Neural cell (in vitro differentiated cells): ENCODE measurements around the gene BST1. TPM values are rescaled to one million over a fixed set of nuclear protein-coding genes. Genes with fewer than 3 reads are reported as not detected.

Experiments
- H2AFZ ChIP-seq: fragments of 200-600, 300-800 bp; sonication (generic), shearing (Covaris generic); 2 replicates; pipeline ENCODE4 v1.6.0; 2014; ENCODE audit warnings: low read depth, mild to moderate bottlenecking, antibody characterized with exemption, low read length, moderate library complexity
- H3F3A ChIP-seq: fragments of 200-600 bp; shearing (Covaris generic); 2 replicates; pipeline ENCODE4 v1.6.1; 2016; ENCODE audit warnings: mild to moderate bottlenecking, moderate library complexity, mixed read lengths, antibody characterized with exemption, low read length; ENCODE audit not compliant: insufficient read depth, poor library complexity, severe bottlenecking
- H3K27ac ChIP-seq: fragments of 200-600, 300-800 bp; sonication (generic), shearing (Covaris generic); 2 replicates; pipeline ENCODE4 v1.5.1; 2014; ENCODE audit warnings: mild to moderate bottlenecking, low read length, moderate library complexity
- H3K27me3 ChIP-seq: fragments of 300-800, 200-600 bp; sonication (generic), shearing (Covaris generic); 2 replicates; pipeline ENCODE4 v1.6.0; 2014; ENCODE audit warnings: mild to moderate bottlenecking, low read depth, low read length, moderate library complexity; ENCODE audit not compliant: insufficient read depth
- H3K36me3 ChIP-seq: fragments of 300-800, 200-600 bp; sonication (generic), shearing (Covaris generic); 2 replicates; pipeline ENCODE4 v1.5.1; 2014; ENCODE audit warnings: mild to moderate bottlenecking, antibody characterized with exemption, low read length, moderate library complexity; ENCODE audit not compliant: insufficient read depth
- H3K4me2 ChIP-seq: fragments of 300-800, 200-600 bp; sonication (generic), shearing (Covaris generic); 2 replicates; pipeline ENCODE4 v1.6.0; 2014; ENCODE audit warnings: mild to moderate bottlenecking, low read length
- H3K4me3 ChIP-seq: fragments of 300-800, 200-600 bp; sonication (generic), shearing (Covaris generic); 2 replicates; pipeline ENCODE4 v1.5.1; 2014; ENCODE audit warnings: mild to moderate bottlenecking, low read length, moderate library complexity
- H3K79me2 ChIP-seq: fragments of 200-600 bp; shearing (Covaris generic); replicated peaks from 2 replicates; pipeline ENCODE4 v1.6.0; 2014; ENCODE audit warnings: mild to moderate bottlenecking, low read length, moderate library complexity; ENCODE audit not compliant: insufficient read depth
- H3K9ac ChIP-seq: fragments of 300-800, 200-600 bp; sonication (generic), shearing (Covaris generic); 2 replicates; pipeline ENCODE4 v1.6.1; 2016; ENCODE audit warnings: mild to moderate bottlenecking, low read length, mixed read lengths
- H3K9me2 ChIP-seq: fragments of 200-600 bp; shearing (Covaris generic); 2 replicates; pipeline ENCODE4 v1.6.1; 2016; ENCODE audit warnings: mild to moderate bottlenecking, low read length, mixed read lengths; ENCODE audit not compliant: insufficient read depth
- H3K9me3 ChIP-seq: fragments of 200-600, 300-800 bp; sonication (generic), shearing (Covaris generic); 2 replicates; pipeline ENCODE4 v1.6.1; 2016; ENCODE audit warnings: mild to moderate bottlenecking, mixed run types, low read length, moderate library complexity, mixed read lengths
- H4K20me1 ChIP-seq: fragments of 200-600 bp; shearing (Covaris generic); 2 replicates; pipeline ENCODE4 v1.6.1; 2016; ENCODE audit warnings: mild to moderate bottlenecking, mixed run types; ENCODE audit not compliant: insufficient read depth
- EP300 ChIP-seq: fragments of 450-650 bp; conservative IDR thresholded peaks from 2 replicates; pipeline ENCODE4 v1.6.1; 2014; ENCODE audit warnings: antibody characterized with exemption, mild to moderate bottlenecking, moderate library complexity; ENCODE audit not compliant: poor library complexity, severe bottlenecking
- EZH2 ChIP-seq: fragments of 200-600, 300-800 bp; shearing (Covaris generic), sonication (generic); IDR thresholded peaks from 2 replicates; pipeline ENCODE4 v1.6.1; 2014; ENCODE audit warnings: antibody characterized with exemption, low read length, borderline replicate concordance, mild to moderate bottlenecking; ENCODE audit not compliant: insufficient read depth, poor library complexity, severe bottlenecking
- MXI1 ChIP-seq: fragments of 450-650 bp; conservative IDR thresholded peaks from 2 replicates; pipeline ENCODE4 v1.6.1; 2014; ENCODE audit warnings: antibody characterized with exemption, mild to moderate bottlenecking; ENCODE audit not compliant: poor library complexity, severe bottlenecking
- POLR2AphosphoS5 ChIP-seq: IDR thresholded peaks from 2 replicates; pipeline ENCODE4 v1.6.1; 2012
- RAD21 ChIP-seq: fragments of 450-650 bp; conservative IDR thresholded peaks from 2 replicates; pipeline ENCODE4 v1.6.1; 2014; ENCODE audit warnings: antibody characterized with exemption, mild to moderate bottlenecking, moderate library complexity
- SMC3 ChIP-seq: fragments of 450-650 bp; conservative IDR thresholded peaks from 2 replicates; pipeline ENCODE4 v1.6.1; 2014; ENCODE audit warnings: antibody characterized with exemption, mild to moderate bottlenecking, moderate library complexity; ENCODE audit not compliant: poor library complexity
- TAF1 ChIP-seq: IDR thresholded peaks from 2 replicates; pipeline ENCODE4 v1.6.1; 2012; ENCODE audit warnings: low read depth
- polyA plus RNA-seq: library from polyadenylated mRNA; depleted of rRNA; stranded (reverse); fragments of >200 nt; gene quantifications from 2 replicates; pipeline ENCODE4 v1.2.3, GENCODE V29; 2014
- TF ChIP-seq, protein P1 (sequence below): fragments of 450-650 bp; IDR thresholded peaks from 2 replicates; pipeline ENCODE4 v1.5.1; 2014; ENCODE audit warnings: antibody characterized with exemption, mild to moderate bottlenecking, moderate library complexity; ENCODE audit not compliant: poor library complexity, severe bottlenecking
- TF ChIP-seq, protein P2 (sequence below): IDR thresholded peaks from 2 replicates; pipeline ENCODE4 v1.6.1; 2012; ENCODE audit warnings: borderline replicate concordance

The BST1 gene
- polyA plus RNA-seq, 1 donor from 2014 or later, result 1.6 TPM

DNA sequence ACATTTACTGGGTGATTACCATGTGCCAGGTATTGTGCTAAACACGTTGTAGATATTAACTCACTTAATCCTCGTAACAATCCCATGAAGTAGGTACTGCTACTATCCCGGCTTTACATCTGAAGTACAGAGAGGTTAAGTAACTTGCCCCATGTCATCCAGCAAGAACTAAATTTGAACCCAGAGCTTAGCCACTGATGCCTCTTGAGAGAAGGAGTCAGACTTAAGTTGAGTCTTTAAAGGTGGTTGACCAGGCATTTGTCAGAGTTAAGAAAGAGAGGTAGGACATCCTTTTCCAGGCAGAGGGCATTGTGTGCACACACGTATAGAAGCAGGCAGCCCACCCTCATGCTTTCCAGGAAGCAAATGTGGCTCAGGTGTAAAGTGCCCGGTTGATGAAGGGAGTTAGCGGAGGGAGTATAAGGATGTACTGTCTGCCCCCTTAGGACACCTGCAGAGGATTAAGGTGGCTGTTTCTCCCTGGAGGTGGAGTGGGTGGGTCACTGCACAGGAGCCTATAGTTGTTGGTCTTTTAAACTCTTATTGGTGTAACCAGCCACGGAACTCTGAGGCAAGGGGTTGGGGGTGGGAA is 74.9 kb downstream of the BST1 start:
- no peak overlapping the region for H2AFZ ChIP-seq
- H3K9me2 ChIP-seq, result no peaks in the 10 kb centered on the region
- no peak overlapping the region for H3K9ac ChIP-seq

DNA sequence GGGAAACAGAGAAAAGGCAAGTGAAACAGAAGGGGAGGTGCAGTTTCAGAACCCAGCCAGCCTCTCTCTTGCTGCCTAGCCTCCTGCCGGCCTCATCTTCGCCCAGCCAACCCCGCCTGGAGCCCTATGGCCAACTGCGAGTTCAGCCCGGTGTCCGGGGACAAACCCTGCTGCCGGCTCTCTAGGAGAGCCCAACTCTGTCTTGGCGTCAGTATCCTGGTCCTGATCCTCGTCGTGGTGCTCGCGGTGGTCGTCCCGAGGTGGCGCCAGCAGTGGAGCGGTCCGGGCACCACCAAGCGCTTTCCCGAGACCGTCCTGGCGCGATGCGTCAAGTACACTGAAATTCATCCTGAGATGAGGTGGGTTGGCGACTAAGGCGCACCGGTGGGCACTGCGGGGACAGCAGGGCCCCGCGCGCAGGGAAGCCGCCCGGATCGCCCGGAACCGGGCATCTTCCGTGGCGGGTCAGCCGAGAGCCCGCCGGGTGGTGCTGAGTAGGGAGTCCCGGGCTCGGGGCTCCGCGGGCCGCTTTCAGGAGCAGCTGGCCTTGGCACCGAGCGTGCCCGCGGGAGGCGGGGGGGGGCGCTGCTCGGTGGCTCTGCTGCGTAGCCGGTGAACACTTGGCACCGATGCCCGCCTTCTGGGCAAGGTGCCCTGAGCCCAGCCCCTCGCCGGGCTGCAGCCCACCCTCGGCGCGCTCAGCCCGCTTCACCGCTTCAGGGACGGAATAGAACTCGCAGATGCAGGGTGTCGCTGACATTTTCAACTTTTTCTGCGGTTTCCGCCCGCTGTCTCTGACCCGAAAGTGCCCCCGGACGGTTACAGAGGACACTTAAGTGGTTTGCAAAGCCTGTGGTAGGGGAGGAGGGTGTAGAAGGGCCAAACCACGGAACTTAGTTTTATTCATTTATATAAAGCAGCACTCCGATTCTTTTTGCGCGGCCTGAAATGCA is 75.7 kb downstream of the BST1 start, which contains the start of gene CD38:
Gene CD38, plus strand, starts transcription at position 40 of the 953 bp plus-strand sequence. Its CDS starts 87 bp downstream, at position 127.
- Histone ChIP-seq H3F3A (no peaks in the 10 kb centered on the region), H3K9ac (no peak within 1 kb of the TSS)

More for the DNA sequence above, 74.9 kb downstream of the BST1 start:
- no peak overlapping the region for H3K4me3 ChIP-seq
- no peaks in the 10 kb centered on the region for H3K79me2 ChIP-seq
- no peaks in the 10 kb centered on the region for H3K9me3 ChIP-seq
- H4K20me1 ChIP-seq, result no peaks in the 10 kb centered on the region
- H3K36me3 ChIP-seq, result no peaks in the 10 kb centered on the region
- peaks cover 40% of the 10 kb centered on the region for H3K27me3 ChIP-seq
- H3F3A ChIP-seq, result no peaks in the 10 kb centered on the region
- TF ChIP-seq EZH2 (no peak), RAD21 (no peak), MXI1 (no peak), TAF1 (no peak), SMC3 (no peak), EP300 (no peak), POLR2AphosphoS5 (no peak)
- TF ChIP-seq, protein P1, sequence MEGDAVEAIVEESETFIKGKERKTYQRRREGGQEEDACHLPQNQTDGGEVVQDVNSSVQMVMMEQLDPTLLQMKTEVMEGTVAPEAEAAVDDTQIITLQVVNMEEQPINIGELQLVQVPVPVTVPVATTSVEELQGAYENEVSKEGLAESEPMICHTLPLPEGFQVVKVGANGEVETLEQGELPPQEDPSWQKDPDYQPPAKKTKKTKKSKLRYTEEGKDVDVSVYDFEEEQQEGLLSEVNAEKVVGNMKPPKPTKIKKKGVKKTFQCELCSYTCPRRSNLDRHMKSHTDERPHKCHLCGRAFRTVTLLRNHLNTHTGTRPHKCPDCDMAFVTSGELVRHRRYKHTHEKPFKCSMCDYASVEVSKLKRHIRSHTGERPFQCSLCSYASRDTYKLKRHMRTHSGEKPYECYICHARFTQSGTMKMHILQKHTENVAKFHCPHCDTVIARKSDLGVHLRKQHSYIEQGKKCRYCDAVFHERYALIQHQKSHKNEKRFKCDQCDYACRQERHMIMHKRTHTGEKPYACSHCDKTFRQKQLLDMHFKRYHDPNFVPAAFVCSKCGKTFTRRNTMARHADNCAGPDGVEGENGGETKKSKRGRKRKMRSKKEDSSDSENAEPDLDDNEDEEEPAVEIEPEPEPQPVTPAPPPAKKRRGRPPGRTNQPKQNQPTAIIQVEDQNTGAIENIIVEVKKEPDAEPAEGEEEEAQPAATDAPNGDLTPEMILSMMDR, result no peak
- TF ChIP-seq, protein P2, sequence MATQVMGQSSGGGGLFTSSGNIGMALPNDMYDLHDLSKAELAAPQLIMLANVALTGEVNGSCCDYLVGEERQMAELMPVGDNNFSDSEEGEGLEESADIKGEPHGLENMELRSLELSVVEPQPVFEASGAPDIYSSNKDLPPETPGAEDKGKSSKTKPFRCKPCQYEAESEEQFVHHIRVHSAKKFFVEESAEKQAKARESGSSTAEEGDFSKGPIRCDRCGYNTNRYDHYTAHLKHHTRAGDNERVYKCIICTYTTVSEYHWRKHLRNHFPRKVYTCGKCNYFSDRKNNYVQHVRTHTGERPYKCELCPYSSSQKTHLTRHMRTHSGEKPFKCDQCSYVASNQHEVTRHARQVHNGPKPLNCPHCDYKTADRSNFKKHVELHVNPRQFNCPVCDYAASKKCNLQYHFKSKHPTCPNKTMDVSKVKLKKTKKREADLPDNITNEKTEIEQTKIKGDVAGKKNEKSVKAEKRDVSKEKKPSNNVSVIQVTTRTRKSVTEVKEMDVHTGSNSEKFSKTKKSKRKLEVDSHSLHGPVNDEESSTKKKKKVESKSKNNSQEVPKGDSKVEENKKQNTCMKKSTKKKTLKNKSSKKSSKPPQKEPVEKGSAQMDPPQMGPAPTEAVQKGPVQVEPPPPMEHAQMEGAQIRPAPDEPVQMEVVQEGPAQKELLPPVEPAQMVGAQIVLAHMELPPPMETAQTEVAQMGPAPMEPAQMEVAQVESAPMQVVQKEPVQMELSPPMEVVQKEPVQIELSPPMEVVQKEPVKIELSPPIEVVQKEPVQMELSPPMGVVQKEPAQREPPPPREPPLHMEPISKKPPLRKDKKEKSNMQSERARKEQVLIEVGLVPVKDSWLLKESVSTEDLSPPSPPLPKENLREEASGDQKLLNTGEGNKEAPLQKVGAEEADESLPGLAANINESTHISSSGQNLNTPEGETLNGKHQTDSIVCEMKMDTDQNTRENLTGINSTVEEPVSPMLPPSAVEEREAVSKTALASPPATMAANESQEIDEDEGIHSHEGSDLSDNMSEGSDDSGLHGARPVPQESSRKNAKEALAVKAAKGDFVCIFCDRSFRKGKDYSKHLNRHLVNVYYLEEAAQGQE, result no peak
- no peak overlapping the region for H3K4me2 ChIP-seq
- H3K27ac ChIP-seq, result no peak overlapping the region

More for the DNA sequence above, 75.7 kb downstream of the BST1 start, which contains the start of gene CD38:
- TF ChIP-seq SMC3 (no peak), RAD21 (no peak), EZH2 (no peak), MXI1 (no peak)
- TF ChIP-seq, protein P1, result no peak
- H3K27ac ChIP-seq, result no peak within 1 kb of the TSS
- H3K4me2 ChIP-seq, result peak within 1 kb of the TSS; percentile 17
- H3K9me2 ChIP-seq, result no peaks in the 10 kb centered on the region
- peaks cover 40% of the 10 kb centered on the region for H3K27me3 ChIP-seq
- H3K9me3 ChIP-seq, result no peaks in the 10 kb centered on the region
- no peaks in the 10 kb centered on the region for H4K20me1 ChIP-seq
- H3K4me3 ChIP-seq, result peak within 1 kb of the TSS; percentile 65
- H2AFZ ChIP-seq, result no peak within 1 kb of the TSS
- H3K79me2 ChIP-seq, result no peaks in the 10 kb centered on the region
- no peaks in the 10 kb centered on the region for H3K36me3 ChIP-seq
